ENCODE data around the gene SERPINB6. TPM values are rescaled to one million over a fixed set of nuclear protein-coding genes. Genes with fewer than 3 reads are reported as not detected.

The SERPINB6 gene
- total RNA-seq, 1 experiment from 2014 or later = 39.0 TPM

- H4K91ac ChIP-seq (ENCODE audit: insufficient read length, low read depth, low read length) = no peak overlapping the region
- no peak overlapping the region for H3T11ph ChIP-seq (ENCODE audit: low read length)
- no peaks in the 10 kb centered on the region for H3K79me2 ChIP-seq (ENCODE audit: insufficient read depth, low read length)
- Mint-ChIP-seq H3K4me3 (no peak overlapping the region; a peak in 1 of 5 replicates), H3K36me3 (ENCODE audit: insufficient read depth in 1 of 3, low read depth in 3 of 3) (peaks cover 0 to 3% (median 0%) of the 10 kb centered on the region in 3 experiments; a peak in 2 of 7 replicates), H3K9me3 (no peaks in the 10 kb centered on the region), H3K27me3 (ENCODE audit: low read depth) (no peaks in the 10 kb centered on the region), H3K4me1 (peaks cover 47 to 56% of the 10 kb centered on the region in 2 experiments), H3K27ac (peak overlapping the region; percentile 1 to 78 (median 26); a peak in 1 of 7 replicates)
- no peaks in the 10 kb centered on the region for H3K9me3 ChIP-seq (ENCODE audit: control insufficient read depth, low read depth, low read length)
- H3K4me1 ChIP-seq (ENCODE audit: insufficient read depth, low read length) = peaks cover 11% of the 10 kb centered on the region; the same call in 1 of the 2 replicates
- no peak overlapping the region for H2BK120ac ChIP-seq (ENCODE audit: low read depth, low read length, poor library complexity, severe bottlenecking)
- H2BK5ac ChIP-seq (ENCODE audit: insufficient read length, low read length) = no peak overlapping the region
- H3K79me1 ChIP-seq (ENCODE audit: insufficient read depth, low read depth, low read length, poor library complexity, severe bottlenecking) = no peaks in the 10 kb centered on the region
- no peak overlapping the region for H3K23ac ChIP-seq (ENCODE audit: insufficient read length, low read depth, low read length)
- no peak overlapping the region for H2BK15ac ChIP-seq (ENCODE audit: low read depth, low read length)
- TF ChIP-seq CTCF (conservative IDR thresholded peaks at IDR 0.05) = no peak
- H4K8ac ChIP-seq (replicated peaks; ENCODE audit: insufficient read length, low read depth, low read length) = no peak overlapping the region
- DNase-seq = no peak
- H3K4ac ChIP-seq (ENCODE audit: low read depth, low read length) = no peak overlapping the region
- H3K27ac ChIP-seq (ENCODE audit: insufficient read length, low read depth, low read length) = no peak overlapping the region
- no peaks in the 10 kb centered on the region for H4K20me1 ChIP-seq (ENCODE audit: control insufficient read depth, insufficient read depth, insufficient read length)
- no peaks in the 10 kb centered on the region for H3K23me2 ChIP-seq (ENCODE audit: insufficient read length, low read depth, low read length, poor library complexity, severe bottlenecking)
- H3K18ac ChIP-seq (ENCODE audit: insufficient read length, low read depth, low read length) = no peak overlapping the region
- WGBS (ENCODE audit: extremely low coverage, insufficient read length, low lambda C conversion rate) = no CpG with 5 or more reads among the region's 4 CpGs
- no peak overlapping the region for H3K4me2 ChIP-seq (ENCODE audit: insufficient read depth, insufficient read length, low read length)
- no peak overlapping the region for H4K5ac ChIP-seq (ENCODE audit: insufficient read length, low read depth, low read length)
- H2BK20ac ChIP-seq (ENCODE audit: low read depth, low read length, poor library complexity, severe bottlenecking) = no peak overlapping the region
- H3K56ac ChIP-seq (ENCODE audit: insufficient read length, low read depth, low read length) = no peak overlapping the region
- H3K27me3 ChIP-seq (ENCODE audit: insufficient read depth, low read length) = no peaks in the 10 kb centered on the region
- no peak overlapping the region for H3K14ac ChIP-seq (ENCODE audit: insufficient read depth, low read length)
- no peak overlapping the region for H3K9ac ChIP-seq (ENCODE audit: extremely low read depth, insufficient read length, low read length)
- H2AK5ac ChIP-seq (ENCODE audit: insufficient read length, low read length) = no peak overlapping the region
- H2AFZ ChIP-seq (ENCODE audit: low read length) = no peak overlapping the region
- no peak overlapping the region for H2BK12ac ChIP-seq (ENCODE audit: insufficient read length, low read depth, low read length)
Measured at GRCh38 chr6:2960935-2961334, 10.4 kb downstream of the SERPINB6 start.

All from H9 (cell line).